IPS DF 6.9 (cell line): ENCODE results near the gene CTDSP2.
"Not testable (repeated sequence)": the region's sequence is repeated elsewhere in the genome, so short reads cannot be mapped to it uniquely, and the experiment has no call there.

ENCODE experiments used
- DNase-seq: peaks from one replicate; pipeline ENCODE4 v3.0.0-alpha.2; 2013; ENCODE audit warnings: low read depth, low spot score
- H3K27ac ChIP-seq: one replicate; pipeline ENCODE4 v1.5.1; 2013; ENCODE audit warnings: low read length, control low read depth
- H3K27me3 ChIP-seq: 2 replicates; pipeline ENCODE4 v1.6.1; 2013; ENCODE audit warnings: mild to moderate bottlenecking, low read length; ENCODE audit not compliant: control insufficient read depth, insufficient read depth
- H3K36me3 ChIP-seq: 2 replicates; pipeline ENCODE4 v1.6.1; 2013; ENCODE audit warnings: low read length; ENCODE audit not compliant: control insufficient read depth, insufficient read depth
- H3K4me1 ChIP-seq: 2 replicates; pipeline ENCODE4 v1.6.1; 2013; ENCODE audit warnings: low read length; ENCODE audit not compliant: control insufficient read depth, insufficient read depth
- H3K4me3 ChIP-seq: 2 replicates; pipeline ENCODE4 v1.5.1; 2013; ENCODE audit warnings: mild to moderate bottlenecking, low read length
- H3K9me3 ChIP-seq: 2 replicates; pipeline ENCODE4 v1.6.1; 2013; ENCODE audit warnings: low read length, inconsistent platforms; ENCODE audit not compliant: control insufficient read depth, insufficient read depth
- WGBS: extraction: QIAGEN DNeasy Blood & Tissue Kit; methylation state at CpG from one replicate; pipeline ENCODE4 v1.1.7; 2013; ENCODE audit warnings: mixed read lengths, missing lambda C conversion rate; ENCODE audit not compliant: insufficient read length, insufficient coverage; 5-methylcytosine and 5-hydroxymethylcytosine counted together

The CTDSP2 gene

GRCh38 chr12:57821474-57822214, 24.9 kb downstream of the CTDSP2 start:
- Histone ChIP-seq H3K9me3 (no peaks in the 10 kb centered on the region), H3K36me3 (peaks cover 37% of the 10 kb centered on the region), H3K4me3 (no peak overlapping the region), H3K27ac (no peak overlapping the region), H3K27me3 (no peaks in the 10 kb centered on the region), H3K4me1 (no peaks in the 10 kb centered on the region; the same call in 1 of the 2 replicates)
- no peak for DNase-seq
- no CpG with 5 or more reads among the region's 10 CpGs for WGBS

GRCh38 chr12:57821015-57821414, 25.5 kb downstream of the CTDSP2 start:
- DNase-seq, H3K27me3 ChIP-seq, H3K27ac ChIP-seq, H3K4me3 ChIP-seq, H3K4me1 ChIP-seq, H3K9me3 ChIP-seq: not testable (repeated sequence)
- no CpG with 5 or more reads among the region's 5 CpGs for WGBS
- peaks cover 30% of the 10 kb centered on the region for H3K36me3 ChIP-seq

- not testable (repeated sequence) for H3K27ac ChIP-seq, H3K27me3 ChIP-seq, H3K4me3 ChIP-seq, H3K9me3 ChIP-seq, H3K4me1 ChIP-seq, DNase-seq
- H3K36me3 ChIP-seq = peaks cover 25% of the 10 kb centered on the region
- WGBS = no CpG with 5 or more reads among the region's 8 CpGs
Measured at GRCh38 chr12:57820119-57820518, 26.4 kb downstream of the CTDSP2 start.

GRCh38 chr12:57817990-57818331, 28.6 kb downstream of the CTDSP2 start:
- no CpG with 5 or more reads among the region's 3 CpGs for WGBS
- H3K4me1 ChIP-seq, H3K27ac ChIP-seq, H3K36me3 ChIP-seq, H3K4me3 ChIP-seq, H3K27me3 ChIP-seq, H3K9me3 ChIP-seq, DNase-seq: not testable (repeated sequence)

GRCh38 chr12:57817261-57817989, 29.1 kb downstream of the CTDSP2 start:
- Histone ChIP-seq H3K27me3 (no peaks in the 10 kb centered on the region), H3K36me3 (peaks cover under 1% of the 10 kb centered on the region; the same call in 1 of the 2 replicates), H3K4me1 (no peaks in the 10 kb centered on the region; the same call in 1 of the 2 replicates), H3K27ac (no peak overlapping the region), H3K9me3 (no peaks in the 10 kb centered on the region), H3K4me3 (no peak overlapping the region)
- DNase-seq = no peak
- WGBS = no CpG with 5 or more reads among the region's 8 CpGs

DNA sequence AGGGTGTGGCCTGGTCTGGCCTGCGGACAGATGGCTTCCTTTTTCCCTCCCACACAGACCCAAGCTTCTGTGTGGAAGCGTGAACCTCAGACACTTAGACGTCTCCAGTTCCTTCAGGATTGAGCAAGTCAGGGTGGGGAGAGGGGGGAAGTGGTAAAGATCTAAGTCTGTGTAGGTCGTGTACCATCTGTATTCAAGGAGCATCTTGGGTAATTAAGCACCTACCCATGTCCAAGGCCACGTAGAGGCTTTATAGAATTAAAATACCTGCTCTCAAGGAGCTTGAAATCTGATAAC, 29.7 kb downstream of the CTDSP2 start:
- no peaks in the 10 kb centered on the region for H3K36me3 ChIP-seq
- H3K27ac ChIP-seq = no peak overlapping the region
- no CpG with 5 or more reads among the region's 5 CpGs for WGBS
- no peaks in the 10 kb centered on the region for H3K9me3 ChIP-seq
- H3K27me3 ChIP-seq = no peaks in the 10 kb centered on the region
- no peak for DNase-seq
- no peak overlapping the region for H3K4me3 ChIP-seq
- H3K4me1 ChIP-seq = no peaks in the 10 kb centered on the region; the same call in 1 of the 2 replicates

- Histone ChIP-seq H3K36me3 (no peaks in the 10 kb centered on the region), H3K9me3 (no peaks in the 10 kb centered on the region), H3K4me1 (no peaks in the 10 kb centered on the region; the same call in 1 of the 2 replicates), H3K27ac (no peak overlapping the region), H3K4me3 (no peak overlapping the region), H3K27me3 (no peaks in the 10 kb centered on the region)
- WGBS = no CpG with 5 or more reads among the region's 3 CpGs
- no peak for DNase-seq
Measured at GRCh38 chr12:57816001-57816854, 30.3 kb downstream of the CTDSP2 start.

- Histone ChIP-seq H3K27me3 (no peaks in the 10 kb centered on the region), H3K36me3 (no peaks in the 10 kb centered on the region), H3K9me3 (no peaks in the 10 kb centered on the region), H3K4me1 (no peaks in the 10 kb centered on the region; the same call in 1 of the 2 replicates), H3K27ac (no peak overlapping the region), H3K4me3 (no peak overlapping the region)
- WGBS = no CpG with 5 or more reads among the region's 13 CpGs
- peak; percentile 57 for DNase-seq
Measured at GRCh38 chr12:57815177-57816000, 31.1 kb downstream of the CTDSP2 start.

- no peaks in the 10 kb centered on the region for H3K36me3 ChIP-seq
- H3K4me3 ChIP-seq = no peak overlapping the region
- no peaks in the 10 kb centered on the region for H3K9me3 ChIP-seq
- no peaks in the 10 kb centered on the region for H3K27me3 ChIP-seq
- H3K27ac ChIP-seq = no peak overlapping the region
- DNase-seq = no peak
- no peaks in the 10 kb centered on the region for H3K4me1 ChIP-seq
- no CpG with 5 or more reads among the region's 17 CpGs for WGBS
Measured at GRCh38 chr12:57813971-57814772, 32.4 kb downstream of the CTDSP2 start.
